ENCODE data around the gene COMMD10. TPM values are rescaled to one million over a fixed set of nuclear protein-coding genes. Genes with fewer than 3 reads are reported as not detected.

Gene COMMD10
- total and polyA plus RNA-seq, 2 experiments from 2014 or later, result 37.7 to 52.2 TPM

DNA sequence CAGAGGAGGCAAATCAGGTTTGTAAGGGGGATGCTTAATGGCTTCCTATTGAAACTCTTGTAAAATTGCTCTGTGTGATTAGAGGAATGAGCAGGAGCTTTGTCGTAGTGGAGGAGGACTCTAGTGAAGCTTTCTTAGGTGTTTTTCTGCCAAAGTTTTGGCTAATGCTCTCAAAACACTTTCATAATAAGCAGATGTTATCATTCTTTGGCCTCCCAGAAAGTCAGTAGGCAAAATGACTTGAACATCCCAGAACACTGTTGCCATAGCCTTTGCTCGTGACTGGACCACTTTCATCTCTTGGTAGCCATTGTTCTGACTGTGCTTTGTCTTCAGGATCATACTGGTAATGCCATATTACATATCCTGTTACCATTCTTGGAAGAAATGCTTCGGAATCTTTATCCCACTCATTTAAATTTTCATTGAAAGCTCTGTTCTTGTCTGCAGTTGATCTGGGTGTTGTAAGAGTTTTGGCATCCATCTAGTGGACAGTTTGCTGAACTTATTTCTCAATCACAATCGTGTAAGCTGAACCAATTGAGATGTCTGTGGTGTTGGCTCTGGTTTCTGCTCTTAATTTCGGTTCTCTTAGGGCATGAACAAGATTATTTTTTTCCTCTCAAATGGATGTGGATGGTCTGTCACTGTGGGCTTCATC, 187.6 kb downstream of the COMMD10 start:
- H2AFZ ChIP-seq, result no peak overlapping the region
- H3K27ac ChIP-seq, result no peak overlapping the region
- H3K9me3 ChIP-seq (ENCODE audit: low read depth), result peaks cover 10% of the 10 kb centered on the region
- H3K4me2 ChIP-seq, result no peak overlapping the region
- H3K4me3 ChIP-seq, result no peak overlapping the region
- H3K79me2 ChIP-seq, result no peaks in the 10 kb centered on the region
- no peaks in the 10 kb centered on the region for H3K36me3 ChIP-seq (replicated peaks; ENCODE audit: insufficient read depth, low read depth)
- H3K27me3 ChIP-seq, result no peaks in the 10 kb centered on the region
- H3K4me1 ChIP-seq (ENCODE audit: insufficient read depth), result no peaks in the 10 kb centered on the region
- H3K9me2 ChIP-seq (replicated peaks; ENCODE audit: insufficient read depth), result no peaks in the 10 kb centered on the region
- 89% methylated on average over 5 of the region's 5 CpGs for WGBS (ENCODE audit: low lambda C conversion rate, missing lambda C conversion rate)
- no peaks in the 10 kb centered on the region for H4K20me1 ChIP-seq (ENCODE audit: insufficient read depth, poor library complexity, severe bottlenecking)
- no peak for DNase-seq (ENCODE audit: low spot score)
- TF ChIP-seq CTCF (IDR thresholded peaks at IDR 0.05; ENCODE audit: poor library complexity) (no peak), EZH2 (IDR thresholded peaks at IDR 0.05; ENCODE audit: borderline replicate concordance) (no peak), EZH2phosphoT487 (IDR thresholded peaks at IDR 0.05; ENCODE audit: low read depth, severe bottlenecking, unreplicated experiment) (no peak)

- Histone ChIP-seq H3K4me1 (ENCODE audit: insufficient read depth) (no peaks in the 10 kb centered on the region), H2AFZ (no peak overlapping the region), H3K4me3 (no peak overlapping the region), H3K4me2 (no peak overlapping the region), H3K9me2 (replicated peaks; ENCODE audit: insufficient read depth) (no peaks in the 10 kb centered on the region), H4K20me1 (ENCODE audit: insufficient read depth, poor library complexity, severe bottlenecking) (no peaks in the 10 kb centered on the region), H3K27me3 (no peaks in the 10 kb centered on the region), H3K9me3 (ENCODE audit: low read depth) (peaks cover 12% of the 10 kb centered on the region), H3K36me3 (replicated peaks; ENCODE audit: insufficient read depth, low read depth) (no peaks in the 10 kb centered on the region), H3K79me2 (no peaks in the 10 kb centered on the region), H3K27ac (no peak overlapping the region)
- TF ChIP-seq CTCF (IDR thresholded peaks at IDR 0.05; ENCODE audit: poor library complexity) (no peak), EZH2 (IDR thresholded peaks at IDR 0.05; ENCODE audit: borderline replicate concordance) (no peak), EZH2phosphoT487 (IDR thresholded peaks at IDR 0.05; ENCODE audit: low read depth, severe bottlenecking, unreplicated experiment) (no peak)
- DNase-seq (ENCODE audit: low spot score), result no peak
- 35% methylated on average over 1 of the region's 1 CpG for WGBS (ENCODE audit: low lambda C conversion rate, missing lambda C conversion rate)
These were observed 188.8 kb downstream of the COMMD10 start for GRCh38 chr5:116273448-116274242.

GRCh38 chr5:116274251-116274650, 189.4 kb downstream of the COMMD10 start:
- no peaks in the 10 kb centered on the region for H3K36me3 ChIP-seq (replicated peaks; ENCODE audit: insufficient read depth, low read depth)
- no peak overlapping the region for H3K4me2 ChIP-seq
- TF ChIP-seq CTCF (IDR thresholded peaks at IDR 0.05; ENCODE audit: poor library complexity) (no peak), EZH2phosphoT487 (IDR thresholded peaks at IDR 0.05; ENCODE audit: low read depth, severe bottlenecking, unreplicated experiment) (no peak), EZH2 (IDR thresholded peaks at IDR 0.05; ENCODE audit: borderline replicate concordance) (no peak)
- no peaks in the 10 kb centered on the region for H4K20me1 ChIP-seq (ENCODE audit: insufficient read depth, poor library complexity, severe bottlenecking)
- H2AFZ ChIP-seq, result no peak overlapping the region
- no peak overlapping the region for H3K27ac ChIP-seq
- H3K9me2 ChIP-seq (replicated peaks; ENCODE audit: insufficient read depth), result no peaks in the 10 kb centered on the region
- H3K4me3 ChIP-seq, result no peak overlapping the region
- WGBS (ENCODE audit: low lambda C conversion rate, missing lambda C conversion rate), result 90% methylated on average over 1 of the region's 1 CpG
- no peaks in the 10 kb centered on the region for H3K4me1 ChIP-seq (ENCODE audit: insufficient read depth)
- peaks cover 12% of the 10 kb centered on the region for H3K9me3 ChIP-seq (ENCODE audit: low read depth)
- H3K27me3 ChIP-seq, result no peaks in the 10 kb centered on the region
- DNase-seq (ENCODE audit: low spot score), result no peak
- no peaks in the 10 kb centered on the region for H3K79me2 ChIP-seq

Data from hepatocyte (in vitro differentiated cells).